BLaER1 treated with 17β-estradiol and CSF1 and Interleukin-3, amounts not matched to agents 10 nM and 100 nM (cell line): ENCODE results near the gene MYLK4.
"Not testable (repeated sequence)": the region's sequence is repeated elsewhere in the genome, so short reads cannot be mapped to it uniquely, and the experiment has no call there.

Source experiments
- H3K27ac ChIP-seq, 11 experiments: shearing (Covaris generic); formaldehyde crosslinking; 2 replicates each; pipeline ENCODE4 v1.8.1; 2022
- H3K27me3 ChIP-seq, 11 experiments: shearing (Covaris generic); formaldehyde crosslinking; 2 replicates each; pipeline ENCODE4 v1.8.1; 2022
- H3K36me3 ChIP-seq, 11 experiments: shearing (Covaris generic); formaldehyde crosslinking; 2 replicates each; pipeline ENCODE4 v1.8.1; 2022
- H3K4me1 ChIP-seq, 10 experiments: shearing (Covaris generic); formaldehyde crosslinking; 2 replicates each; pipeline ENCODE4 v1.8.1; 2022
- H3K4me2 ChIP-seq, 11 experiments: shearing (Covaris generic); formaldehyde crosslinking; 2 replicates each; pipeline ENCODE4 v1.8.1; 2022
- H3K4me3 ChIP-seq, 10 experiments: shearing (Covaris generic); formaldehyde crosslinking; 2 replicates each; pipeline ENCODE4 v1.8.1; 2022
- H3K9ac ChIP-seq, 11 experiments: shearing (Covaris generic); formaldehyde crosslinking; 2 replicates each; pipeline ENCODE4 v1.8.1; 2022
- H3K9me3 ChIP-seq, 11 experiments: shearing (Covaris generic); formaldehyde crosslinking; replicated peaks in 1 of 11; 2 replicates each; pipeline ENCODE4 v1.8.1; 2022
- H4K20me1 ChIP-seq, 11 experiments: shearing (Covaris generic); formaldehyde crosslinking; 2 replicates each; pipeline ENCODE4 v1.8.1; 2022
- Cebpa-rat ChIP-seq, 11 experiments: shearing (Covaris generic); IDR thresholded peaks; 2 replicates each; pipeline ENCODE4 v1.8.1; 2022

MYLK4 gene

GRCh38 chr6:2764610-2765165, 14.0 kb upstream of the MYLK4 start:
- Histone ChIP-seq H4K20me1 (peaks cover 27 to 40% (median 34%) of the 10 kb centered on the region in 11 experiments), H3K9me3 (peaks cover 5 to 22% (median 20%) of the 10 kb centered on the region in 11 experiments; a peak in 19 of 22 replicates)

GRCh38 chr6:2763876-2764540, 13.3 kb upstream of the MYLK4 start:
- peak overlapping the region; percentile 52 to 73 (median 60) for H3K4me3 ChIP-seq
- peak in 1 of 11 experiments; percentile 18; a peak in 1 of 22 replicates for TF ChIP-seq Cebpa-rat (IDR thresholded peaks at IDR 0.05)

More at GRCh38 chr6:2764610-2765165, 14.0 kb upstream of the MYLK4 start:
- Histone ChIP-seq H3K36me3 (peaks cover 0 to 21% (median 4%) of the 10 kb centered on the region in 11 experiments; a peak in 14 of 22 replicates), H3K9ac (peak overlapping the region; percentile 79 to 89 (median 85)), H3K27ac (peak overlapping the region; percentile 76 to 89 (median 86)), H3K4me1 (peaks cover 28 to 38% (median 34%) of the 10 kb centered on the region in 10 experiments), H3K4me2 (peak overlapping the region; percentile 60 to 89 (median 83)), H3K27me3 (no peaks in the 10 kb centered on the region), H3K4me3 (peak overlapping the region; percentile 52 to 73 (median 60))
- no peak for TF ChIP-seq Cebpa-rat (IDR thresholded peaks at IDR 0.05)

GRCh38 chr6:2763345-2763841, 12.7 kb upstream of the MYLK4 start:
- H3K9me3 ChIP-seq, result peaks cover 5 to 22% (median 20%) of the 10 kb centered on the region in 11 experiments; a peak in 19 of 22 replicates
- no peak overlapping the region for H3K4me3 ChIP-seq
- H3K4me1 ChIP-seq, result peaks cover 20 to 25% (median 24%) of the 10 kb centered on the region in 10 experiments
- H3K27me3 ChIP-seq, result no peaks in the 10 kb centered on the region
- no peak overlapping the region for H3K9ac ChIP-seq
- H3K27ac ChIP-seq, result peak overlapping the region in 2 of 11 experiments; percentile 85 to 86; a peak in 1 of 22 replicates
- peaks cover 16 to 27% (median 25%) of the 10 kb centered on the region in 11 experiments for H4K20me1 ChIP-seq
- H3K36me3 ChIP-seq, result peaks cover 0 to 11% (median 0%) of the 10 kb centered on the region in 11 experiments; a peak in 7 of 22 replicates
- peak overlapping the region in 4 of 11 experiments; percentile 79 to 89 (median 85); a peak in 8 of 22 replicates for H3K4me2 ChIP-seq
- no peak for TF ChIP-seq Cebpa-rat (IDR thresholded peaks at IDR 0.05)

More at GRCh38 chr6:2763876-2764540, 13.3 kb upstream of the MYLK4 start:
- peak overlapping the region; percentile 79 to 89 (median 85); a peak in 20 of 22 replicates for H3K9ac ChIP-seq
- H3K4me1 ChIP-seq, result peaks cover 26 to 32% (median 30%) of the 10 kb centered on the region in 10 experiments
- no peaks in the 10 kb centered on the region for H3K27me3 ChIP-seq
- peak overlapping the region; percentile 60 to 89 (median 83) for H3K4me2 ChIP-seq
- H3K27ac ChIP-seq, result peak overlapping the region; percentile 76 to 89 (median 86); a peak in 20 of 22 replicates
- peaks cover 22 to 33% (median 31%) of the 10 kb centered on the region in 11 experiments for H4K20me1 ChIP-seq
- H3K36me3 ChIP-seq, result peaks cover 0 to 17% (median 0%) of the 10 kb centered on the region in 11 experiments; a peak in 8 of 22 replicates
- H3K9me3 ChIP-seq, result peaks cover 5 to 22% (median 20%) of the 10 kb centered on the region in 11 experiments; a peak in 19 of 22 replicates

- H3K4me1 ChIP-seq, result peaks cover 14 to 20% (median 19%) of the 10 kb centered on the region in 10 experiments
- H3K27ac ChIP-seq, H3K4me2 ChIP-seq, H3K4me3 ChIP-seq, H3K9ac ChIP-seq, H3K36me3 ChIP-seq, H3K27me3 ChIP-seq: not testable (repeated sequence)
- H4K20me1 ChIP-seq, result peaks cover 11 to 22% (median 19%) of the 10 kb centered on the region in 11 experiments
- H3K9me3 ChIP-seq, result peaks cover 5 to 22% (median 20%) of the 10 kb centered on the region in 11 experiments; a peak in 19 of 22 replicates
Measured at GRCh38 chr6:2762868-2763267, 12.1 kb upstream of the MYLK4 start.

GRCh38 chr6:2760882-2761842, 10.4 kb upstream of the MYLK4 start:
- TF ChIP-seq Cebpa-rat (IDR thresholded peaks at IDR 0.05), result no peak
- Histone ChIP-seq H3K36me3 (no peaks in the 10 kb centered on the region; a peak in 3 of 22 replicates), H3K9me3 (peaks cover 5 to 22% (median 20%) of the 10 kb centered on the region in 11 experiments; a peak in 19 of 22 replicates), H3K27me3 (no peaks in the 10 kb centered on the region), H3K4me2 (no peak overlapping the region), H3K4me1 (peaks cover 10 to 22% (median 11%) of the 10 kb centered on the region in 10 experiments), H3K4me3 (no peak overlapping the region), H4K20me1 (peaks cover 0 to 5% (median 2%) of the 10 kb centered on the region in 11 experiments; a peak in 8 of 22 replicates), H3K27ac (no peak overlapping the region), H3K9ac (no peak overlapping the region)

- H3K4me1 ChIP-seq, result peaks cover 2 to 17% (median 6%) of the 10 kb centered on the region in 10 experiments; a peak in 19 of 20 replicates
- no peaks in the 10 kb centered on the region for H3K27me3 ChIP-seq
- no peak for TF ChIP-seq Cebpa-rat (IDR thresholded peaks at IDR 0.05)
- H3K36me3 ChIP-seq, result no peaks in the 10 kb centered on the region; a peak in 3 of 22 replicates
- no peak overlapping the region for H3K9ac ChIP-seq
- peaks cover 5 to 22% (median 20%) of the 10 kb centered on the region in 11 experiments; a peak in 19 of 22 replicates for H3K9me3 ChIP-seq
- no peak overlapping the region for H3K4me3 ChIP-seq
- no peak overlapping the region for H3K27ac ChIP-seq
- H4K20me1 ChIP-seq, result no peaks in the 10 kb centered on the region
- H3K4me2 ChIP-seq, result no peak overlapping the region
Measured at GRCh38 chr6:2758980-2759379, 8.3 kb upstream of the MYLK4 start.

GRCh38 chr6:2756687-2757224, 6.0 kb upstream of the MYLK4 start:
- H3K4me2 ChIP-seq, result peak overlapping the region in 3 of 11 experiments; percentile 12 to 36 (median 24); a peak in 2 of 22 replicates
- no peaks in the 10 kb centered on the region; a peak in 1 of 22 replicates for H3K36me3 ChIP-seq
- H4K20me1 ChIP-seq, result no peaks in the 10 kb centered on the region
- H3K27me3 ChIP-seq, result no peaks in the 10 kb centered on the region
- H3K4me1 ChIP-seq, result peaks cover 7 to 20% (median 8%) of the 10 kb centered on the region in 10 experiments
- no peak overlapping the region for H3K9ac ChIP-seq
- peaks cover 5 to 11% (median 9%) of the 10 kb centered on the region in 11 experiments; a peak in 17 of 22 replicates for H3K9me3 ChIP-seq
- H3K27ac ChIP-seq, result no peak overlapping the region
- no peak overlapping the region for H3K4me3 ChIP-seq
- no peak for TF ChIP-seq Cebpa-rat (IDR thresholded peaks at IDR 0.05)

- H4K20me1 ChIP-seq, result no peaks in the 10 kb centered on the region
- H3K36me3 ChIP-seq, result no peaks in the 10 kb centered on the region; a peak in 1 of 22 replicates
- peak overlapping the region in 1 of 11 experiments; percentile 11; a peak in 1 of 22 replicates for H3K4me2 ChIP-seq
- no peak for TF ChIP-seq Cebpa-rat (IDR thresholded peaks at IDR 0.05)
- H3K27me3 ChIP-seq, result no peaks in the 10 kb centered on the region
- peaks cover 5 to 11% (median 9%) of the 10 kb centered on the region in 11 experiments; a peak in 17 of 22 replicates for H3K9me3 ChIP-seq
- H3K4me1 ChIP-seq, result peaks cover 8 to 23% (median 12%) of the 10 kb centered on the region in 10 experiments
- no peak overlapping the region for H3K4me3 ChIP-seq
- H3K9ac ChIP-seq, result no peak overlapping the region
- no peak overlapping the region for H3K27ac ChIP-seq
Measured at GRCh38 chr6:2756241-2756640, 5.5 kb upstream of the MYLK4 start.
